T47D (cell line): Measurements from ENCODE around the gene CTSW.

Experiments used
- DNase-seq, 2 experiments: peaks; one replicate each; pipeline versions ENCODE4 v3.0.0 to v3.0.0-alpha.2; 2011 to 2012; ENCODE audit warnings: low read depth in 1 of 2, low spot score in 1 of 2
- JUND ChIP-seq: IDR thresholded peaks from 2 replicates; pipeline ENCODE4 v1.6.1; 2012; ENCODE audit warnings: low read depth
- in situ Hi-C: cut with HindIII; loops from 2 replicates; pipeline ENCODE4 v1.10.0; 2016; ENCODE audit warnings: low sequenced_read_pairs, low pct_unique_long_range_greater_than_20kb

CTSW gene

DNA sequence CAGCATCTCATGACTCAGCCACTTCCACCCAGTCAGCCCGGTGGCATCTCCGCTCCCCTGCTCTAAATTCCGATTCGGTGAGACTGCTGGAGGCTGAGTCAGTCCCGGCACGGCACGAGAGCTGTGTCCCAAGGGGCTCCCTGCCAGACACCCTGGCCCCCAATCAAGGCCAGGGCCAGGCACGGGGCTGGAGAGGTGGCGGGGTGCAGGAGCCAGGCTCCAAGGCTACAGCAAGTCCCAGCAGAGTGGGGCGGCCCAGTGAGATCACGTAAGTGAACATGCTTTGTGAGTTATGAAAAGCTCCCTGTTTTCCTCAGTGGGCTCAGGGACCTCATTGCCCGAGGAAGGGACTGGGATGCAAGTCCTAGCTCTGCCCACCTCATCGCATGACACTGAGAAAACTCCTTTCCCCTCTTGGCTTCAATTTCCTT lies 36.2 kb downstream of the CTSW start:
- DNase-seq = no peak
- TF ChIP-seq JUND = no peak
- in situ Hi-C loops = no loop called here

DNA sequence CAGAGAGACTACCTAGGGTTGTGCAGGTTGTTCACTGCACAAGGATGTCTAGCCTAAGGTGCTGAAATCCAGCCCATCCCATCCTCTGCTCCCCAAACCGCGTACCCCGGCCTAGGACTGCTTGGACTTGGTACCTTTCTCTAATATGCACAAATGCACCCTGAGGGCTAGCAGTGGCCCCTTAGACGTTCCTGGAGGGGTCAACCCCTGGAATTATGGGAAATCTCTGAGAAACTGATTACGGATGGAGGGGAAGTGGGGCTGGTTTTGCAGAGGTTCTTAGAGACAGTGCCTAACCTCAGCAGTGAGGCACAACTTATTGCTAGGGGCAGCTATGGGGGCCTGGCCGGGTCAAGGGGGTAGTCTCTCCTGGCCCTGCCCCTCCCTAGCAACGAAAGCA lies 36.8 kb downstream of the CTSW start:
- no peak for DNase-seq
- in situ Hi-C loops = no loop called here
- no peak for TF ChIP-seq JUND

DNA sequence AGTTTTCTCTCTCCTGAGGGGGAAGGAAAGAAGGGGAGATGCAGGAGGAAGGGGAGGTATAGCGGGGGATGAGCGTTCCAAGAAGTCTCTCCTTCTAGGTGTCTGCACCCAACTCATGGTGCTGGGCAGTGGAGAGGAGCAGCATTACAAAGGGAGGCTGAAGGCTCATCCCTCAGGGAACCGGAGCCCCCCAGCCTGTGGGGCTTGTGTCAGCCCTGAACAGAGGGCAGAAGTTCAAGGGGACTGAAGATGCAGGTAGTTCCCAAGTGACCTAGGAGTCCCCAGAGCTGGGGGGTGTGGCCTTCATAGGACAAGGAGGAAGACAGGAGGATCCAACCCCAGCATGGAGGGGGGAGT lies 37.4 kb downstream of the CTSW start:
- in situ Hi-C loops = no loop called here
- no peak for TF ChIP-seq JUND
- no peak for DNase-seq

GRCh38 chr11:65917434-65918210 lies 38.0 kb downstream of the CTSW start:
- in situ Hi-C loops = no loop called here
- TF ChIP-seq JUND = no peak
- DNase-seq = no peak

DNA sequence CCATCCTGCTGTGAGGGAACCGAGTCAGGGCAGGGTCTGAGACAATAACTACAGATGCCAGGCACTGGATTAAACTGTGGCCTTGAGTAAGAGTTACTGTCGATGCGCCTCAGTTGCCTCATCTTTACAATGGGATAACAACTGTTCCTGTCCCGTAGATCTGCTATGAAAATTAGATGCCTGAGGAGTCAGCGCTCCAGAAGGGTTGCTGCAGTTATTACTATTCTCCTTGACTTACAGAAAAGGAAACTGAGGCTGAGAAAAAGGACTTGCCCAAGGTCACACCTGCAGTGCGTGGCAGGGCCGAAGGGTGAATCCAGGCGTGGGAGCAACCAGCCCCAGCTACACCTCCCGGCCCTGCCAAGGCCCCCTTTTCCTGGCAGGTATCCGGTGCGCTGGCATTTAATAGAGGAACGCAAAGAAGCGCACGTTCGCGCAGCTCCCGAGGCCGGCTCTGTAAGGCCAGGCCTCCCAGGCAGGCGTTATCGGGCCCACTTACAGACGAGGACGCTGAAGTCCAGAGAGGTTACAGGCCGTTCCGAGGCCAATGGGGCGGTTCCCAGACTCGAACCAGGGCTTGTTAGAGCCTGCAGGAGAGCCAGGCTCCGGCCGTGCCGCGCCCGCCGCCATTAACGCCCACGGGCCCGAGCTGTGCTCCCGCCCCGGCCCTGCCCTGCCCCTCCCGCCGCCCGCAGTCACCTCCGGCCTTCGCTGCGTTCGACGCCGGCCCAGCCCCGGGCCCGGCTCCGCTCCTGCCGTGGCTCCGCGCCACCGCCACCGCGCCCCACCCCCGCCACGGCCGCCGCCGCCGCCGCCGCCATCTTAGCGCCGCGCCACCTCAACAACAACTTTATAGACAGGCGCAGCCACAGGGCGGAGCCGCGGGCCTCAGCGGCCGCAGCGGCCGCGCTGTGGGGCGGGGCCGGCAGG lies 38.8 kb downstream of the CTSW start, which contains the start of gene C11orf68:
Gene C11orf68 (minus strand): TSS at position 852 of the 930 bp plus-strand sequence. CDS start 31 bp downstream, at position 821.
- TF ChIP-seq JUND = no peak
- DNase-seq = no peak
- in situ Hi-C loops = no loop called here

DNA sequence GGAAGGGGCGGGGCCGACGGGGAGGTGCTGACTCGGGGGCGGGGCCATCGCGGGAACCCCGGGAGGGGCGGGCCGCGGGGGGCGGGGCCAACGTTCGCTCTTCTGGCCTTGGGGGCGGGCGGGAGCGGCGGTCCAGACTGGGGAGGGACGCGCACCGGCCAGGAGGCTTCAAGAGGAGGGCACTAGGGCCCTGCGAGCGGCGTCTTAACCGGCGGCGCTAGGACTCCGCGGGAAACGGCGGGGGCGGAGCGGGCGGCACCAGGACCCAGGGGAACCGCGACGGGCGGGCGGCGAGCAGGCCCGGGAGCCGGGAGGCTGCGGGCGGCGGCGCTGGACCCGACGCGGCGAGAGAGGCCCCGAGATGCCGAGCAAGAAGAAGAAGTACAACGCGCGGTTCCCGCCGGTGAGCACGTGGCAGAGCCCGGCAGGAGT lies 39.5 kb downstream of the CTSW start, which contains the start of gene DRAP1:
Gene DRAP1 (plus strand): TSS at position 286 of the 432 bp plus-strand sequence. CDS start 76 bp downstream, at position 362.
- in situ Hi-C loops = no loop called here
- TF ChIP-seq JUND = no peak
- DNase-seq = peak; percentile 97 to 99

DNA sequence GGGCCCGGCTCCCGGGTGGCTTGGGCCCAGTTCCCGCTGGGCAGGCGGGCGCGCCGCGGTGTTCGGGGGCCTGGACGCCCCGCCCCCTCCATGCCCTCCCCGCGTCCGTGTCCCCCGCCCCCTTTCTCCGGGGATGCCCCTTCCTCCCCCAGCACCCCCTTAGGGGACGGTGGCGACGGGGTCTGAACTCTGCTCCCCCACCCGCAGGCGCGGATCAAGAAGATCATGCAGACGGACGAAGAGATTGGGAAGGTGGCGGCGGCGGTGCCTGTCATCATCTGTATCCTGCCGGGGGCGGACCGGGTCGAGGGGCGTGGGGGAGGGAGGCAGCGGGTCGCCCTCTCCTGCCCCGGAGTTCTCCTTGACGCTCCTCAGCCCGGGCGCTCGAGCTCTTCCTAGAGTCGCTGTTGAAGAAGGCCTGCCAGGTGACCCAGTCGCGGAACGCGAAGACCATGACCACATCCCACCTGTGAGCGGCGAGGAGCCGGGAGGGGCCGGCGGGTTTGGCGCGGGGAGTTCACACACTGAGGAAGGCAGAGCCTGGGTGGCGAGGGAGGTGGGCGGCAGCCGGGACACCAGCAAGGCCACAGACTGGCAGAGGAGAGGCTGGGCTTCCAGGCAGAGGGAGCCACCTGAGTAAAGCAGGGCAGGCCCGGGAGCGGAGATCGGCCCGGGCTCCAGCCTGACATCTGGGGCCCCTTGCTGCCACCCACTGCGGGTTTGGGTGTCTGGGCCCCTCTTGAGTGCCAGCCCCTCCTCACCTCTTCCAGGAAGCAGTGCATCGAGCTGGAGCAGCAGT lies 40.1 kb downstream of the CTSW start:
- TF ChIP-seq JUND = no peak
- DNase-seq = peak in 1 of 2 experiments; percentile 38
- in situ Hi-C loops = no loop called here

DNA sequence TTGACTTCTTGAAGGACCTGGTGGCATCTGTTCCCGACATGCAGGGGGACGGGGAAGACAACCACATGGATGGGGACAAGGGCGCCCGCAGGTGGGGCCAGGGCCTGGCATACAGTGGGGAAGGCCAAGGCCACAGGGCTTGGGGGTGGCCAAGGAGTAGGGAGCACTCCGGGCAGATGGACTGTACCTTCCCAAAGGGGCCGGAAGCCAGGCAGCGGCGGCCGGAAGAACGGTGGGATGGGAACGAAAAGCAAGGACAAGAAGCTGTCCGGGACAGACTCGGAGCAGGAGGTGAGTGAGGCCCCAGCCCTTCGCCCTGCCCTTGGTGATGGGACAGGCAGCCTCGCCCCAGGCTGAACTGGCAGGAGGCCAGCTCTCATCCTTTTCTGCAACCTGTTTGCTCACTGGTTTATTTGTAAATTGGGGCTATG lies 40.8 kb downstream of the CTSW start:
- DNase-seq = no peak

DNA sequence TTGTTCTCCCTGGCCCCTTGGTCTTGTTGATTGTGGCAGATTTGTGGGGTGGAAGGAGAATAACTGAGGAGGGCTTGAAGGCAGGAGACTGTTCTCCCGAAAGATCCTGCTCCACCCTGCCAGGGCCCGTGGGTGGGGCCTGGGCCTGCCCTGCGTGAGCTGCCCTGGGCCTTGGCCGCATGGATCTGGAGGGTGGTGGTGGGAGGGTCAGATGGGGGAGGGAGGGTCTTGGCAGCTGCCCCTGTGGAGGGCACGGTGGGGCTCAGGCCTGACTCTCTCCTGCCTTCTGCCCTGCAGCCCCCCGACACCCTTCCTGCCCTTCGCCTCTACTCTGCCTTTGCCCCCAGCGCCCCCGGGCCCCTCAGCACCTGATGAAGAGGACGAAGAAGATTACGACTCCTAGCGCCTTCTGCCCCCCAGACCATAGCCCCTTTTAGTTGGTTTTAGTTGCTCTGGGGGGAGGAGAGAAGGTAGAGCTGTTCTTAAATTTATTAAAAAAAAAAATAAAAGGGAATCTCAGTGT lies 41.5 kb downstream of the CTSW start:
- no peak for DNase-seq
- in situ Hi-C loops = no loop called here
- no peak for TF ChIP-seq JUND

More for the DNA sequence above, 40.8 kb downstream of the CTSW start:
- in situ Hi-C loops = no loop called here
- no peak for TF ChIP-seq JUND

DNA sequence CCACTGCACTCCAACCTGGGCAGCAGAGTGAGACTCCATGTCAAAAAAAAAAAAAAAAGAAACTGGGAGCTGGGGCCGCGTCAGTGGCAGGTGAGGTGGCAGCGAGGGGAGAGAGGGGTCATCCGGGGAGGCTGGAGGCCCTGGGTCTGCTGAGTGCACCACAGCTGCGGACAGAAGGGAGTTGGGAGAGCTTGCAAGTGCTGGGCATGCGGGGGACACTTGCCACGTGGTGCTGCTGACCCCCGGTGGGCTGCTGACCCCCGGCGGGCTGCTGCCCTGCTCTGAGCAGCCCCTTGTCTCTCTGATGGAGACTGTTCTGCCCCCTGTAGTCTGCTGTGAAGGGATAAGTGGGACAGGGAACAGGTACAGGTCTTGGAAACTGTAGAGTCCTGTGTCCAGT lies 42.2 kb downstream of the CTSW start:
- in situ Hi-C loops = no loop called here
- no peak for DNase-seq
- TF ChIP-seq JUND = no peak

DNA sequence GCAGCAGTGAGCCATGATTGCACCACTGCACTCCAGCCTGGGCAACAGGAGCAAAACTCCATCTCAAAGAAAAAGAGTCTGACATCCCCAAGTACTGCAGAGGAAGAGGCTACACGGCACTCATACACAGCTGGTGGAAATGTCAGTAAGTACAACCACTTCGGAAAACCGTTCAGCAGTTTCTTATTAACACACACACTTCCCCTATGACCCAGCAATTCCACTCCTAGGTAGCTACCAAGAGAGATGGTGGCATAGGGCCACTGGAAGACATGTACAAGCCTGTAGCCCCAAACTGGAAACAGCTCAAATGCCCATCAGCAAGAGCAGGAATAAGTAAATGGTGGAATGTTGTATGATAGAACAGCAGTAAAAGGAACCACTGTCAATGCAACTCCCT lies 42.9 kb downstream of the CTSW start:
- TF ChIP-seq JUND = no peak
- in situ Hi-C loops = no loop called here
- no peak for DNase-seq

DNA sequence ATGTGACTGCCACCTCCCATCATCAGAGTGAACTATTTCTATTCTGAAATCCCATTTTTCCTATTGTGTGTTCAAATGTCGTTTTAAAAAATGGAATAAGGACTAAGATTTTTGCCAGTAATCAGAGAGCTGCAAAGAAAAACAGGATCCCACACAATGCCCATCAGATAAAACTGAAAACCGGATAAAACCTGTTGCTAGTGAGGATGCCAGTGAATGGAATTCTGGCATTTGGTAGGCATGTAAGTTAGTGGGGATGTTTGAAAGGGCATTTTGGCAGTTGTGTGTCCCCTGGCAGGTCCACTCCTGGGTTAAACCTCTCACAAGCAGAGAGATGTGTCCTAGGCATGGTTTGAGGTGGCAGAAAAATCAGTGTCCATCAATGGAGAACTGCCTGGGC lies 45.8 kb downstream of the CTSW start:
- DNase-seq = peak; percentile 58 to 83
- in situ Hi-C loops = no loop called here

More for the DNA sequence above, 45.8 kb downstream of the CTSW start:
- TF ChIP-seq JUND = no peak
